ENCODE results near the gene CCNT1. TPM values are rescaled to one million over a fixed set of nuclear protein-coding genes. Genes with fewer than 3 reads are reported as not detected.
"Not testable (repeated sequence)": the region's sequence is repeated elsewhere in the genome, so short reads cannot be mapped to it uniquely, and the experiment has no call there.

CCNT1 gene
- 16.9 and 17.1 TPM in 2 replicates for total RNA-seq

- DNase-seq (ENCODE audit: extremely low read depth, low read depth, low spot score): peak; percentile 98
Observed at GRCh38 chr12:48716493-48717251, at the start of gene CCNT1. Gene CCNT1 (minus strand): TSS chr12:48716707. CDS start chr12:48716675, 32 bp downstream.

- DNase-seq (ENCODE audit: extremely low read depth, low read depth, low spot score): no peak
Observed at GRCh38 chr12:48765753-48766162, 49.3 kb upstream of the CCNT1 start.

- DNase-seq (ENCODE audit: extremely low read depth, low read depth, low spot score): no peak
Observed at GRCh38 chr12:48764521-48764920, 48.0 kb upstream of the CCNT1 start.

GRCh38 chr12:48758737-48759136 is 42.2 kb upstream of the CCNT1 start:
- DNase-seq (ENCODE audit: extremely low read depth, low read depth, low spot score): no peak

- DNase-seq (ENCODE audit: extremely low read depth, low read depth, low spot score): no peak
Observed at GRCh38 chr12:48758186-48758585, 41.7 kb upstream of the CCNT1 start.

GRCh38 chr12:48750769-48751356 is 34.4 kb upstream of the CCNT1 start:
- no peak for DNase-seq (ENCODE audit: extremely low read depth, low read depth, low spot score)

- no peak for DNase-seq (ENCODE audit: extremely low read depth, low read depth, low spot score)
Observed at GRCh38 chr12:48750215-48750614, 33.7 kb upstream of the CCNT1 start.

- no peak for DNase-seq (ENCODE audit: extremely low read depth, low read depth, low spot score)
Observed at GRCh38 chr12:48744251-48745008, 27.9 kb upstream of the CCNT1 start.

- no peak for DNase-seq (ENCODE audit: extremely low read depth, low read depth, low spot score)
Observed at GRCh38 chr12:48739618-48740269, 23.2 kb upstream of the CCNT1 start.

- no peak for DNase-seq (ENCODE audit: extremely low read depth, low read depth, low spot score)
Observed at GRCh38 chr12:48736456-48736855, 19.9 kb upstream of the CCNT1 start.

GRCh38 chr12:48728807-48729206 is 12.3 kb upstream of the CCNT1 start:
- no peak for DNase-seq (ENCODE audit: extremely low read depth, low read depth, low spot score)

GRCh38 chr12:48720737-48721136 is 4.2 kb upstream of the CCNT1 start:
- DNase-seq (ENCODE audit: extremely low read depth, low read depth, low spot score): not testable (repeated sequence)

- not testable (repeated sequence) for DNase-seq (ENCODE audit: extremely low read depth, low read depth, low spot score)
Observed at GRCh38 chr12:48720171-48720570, 3.7 kb upstream of the CCNT1 start.

GRCh38 chr12:48719002-48719401 is 2.5 kb upstream of the CCNT1 start:
- DNase-seq (ENCODE audit: extremely low read depth, low read depth, low spot score): not testable (repeated sequence)

- no peak for DNase-seq (ENCODE audit: extremely low read depth, low read depth, low spot score)
Observed at GRCh38 chr12:48717252-48717695, 767 bp upstream of the CCNT1 start.

GRCh38 chr12:48716168-48716492 is 377 bp downstream of the CCNT1 start:
- DNase-seq (ENCODE audit: extremely low read depth, low read depth, low spot score): no peak

GRCh38 chr12:48712209-48712608 is 4.3 kb downstream of the CCNT1 start:
- DNase-seq (ENCODE audit: extremely low read depth, low read depth, low spot score): no peak

GRCh38 chr12:48698822-48699221 is 17.7 kb downstream of the CCNT1 start:
- not testable (repeated sequence) for DNase-seq (ENCODE audit: extremely low read depth, low read depth, low spot score)

GRCh38 chr12:48696626-48697025 is 19.9 kb downstream of the CCNT1 start:
- no peak for DNase-seq (ENCODE audit: extremely low read depth, low read depth, low spot score)

- DNase-seq (ENCODE audit: extremely low read depth, low read depth, low spot score): no peak
Observed at GRCh38 chr12:48695859-48696258, 20.6 kb downstream of the CCNT1 start.

GRCh38 chr12:48694038-48694437 is 22.5 kb downstream of the CCNT1 start:
- no peak for DNase-seq (ENCODE audit: extremely low read depth, low read depth, low spot score)

All from glomerular endothelial cell (primary cell).